Sigmoid colon (tissue), 7 donors: ENCODE data around the gene AMOTL2. TPM values are rescaled to one million over a fixed set of nuclear protein-coding genes. Genes with fewer than 3 reads are reported as not detected.
A peak's percentile ranks its signal among the peaks of the same experiment; 100 is the strongest.

Experiments used
- DNase-seq: peaks from one replicate; pipeline ENCODE4 v3.0.0-alpha.2; 2019
- H3K27ac ChIP-seq, 4 donors: fragments of 200-600 bp; sonication (generic); one replicate each; pipeline ENCODE4 v1.5.1; 2016 to 2019; ENCODE audit warnings: mild to moderate bottlenecking in 1 of 4
- H3K27me3 ChIP-seq, 3 donors: fragments of 200-600 bp; sonication (generic); one replicate each; pipeline ENCODE4 v1.5.1; 2019; ENCODE audit warnings: mild to moderate bottlenecking in 1 of 3
- H3K36me3 ChIP-seq, 4 donors: fragments of 200-600 bp; sonication (generic); one replicate each; pipeline ENCODE4 v1.5.1; 2016 to 2019
- H3K4me1 ChIP-seq, 4 donors: fragments of 200-600 bp; sonication (generic); one replicate each; pipeline ENCODE4 v1.5.1; 2017 to 2019
- H3K4me3 ChIP-seq, 4 donors: fragments of 200-600 bp; sonication (generic); one replicate each; pipeline ENCODE4 v1.5.1; 2017 to 2019; ENCODE audit warnings: mild to moderate bottlenecking in 2 of 4, moderate library complexity in 1 of 4
- H3K9me3 ChIP-seq, 4 donors: fragments of 200-600 bp in 3 of 4; sonication (generic) in 3 of 4; one replicate each; pipeline versions ENCODE4 v1.5.1 to v1.6.1; 2013 to 2019
- EP300 ChIP-seq, 4 donors: sonication (generic); formaldehyde crosslinking; IDR thresholded peaks; one replicate each; pipeline ENCODE4 v1.6.1; 2017; ENCODE audit warnings: antibody characterized with exemption in 4 of 4
- POLR2A ChIP-seq, 2 donors: fragments of 450-650 bp; IDR thresholded peaks; one replicate each; pipeline ENCODE4 v1.6.1; 2016; ENCODE audit warnings: antibody characterized with exemption in 2 of 2, mild to moderate bottlenecking in 2 of 2, moderate library complexity in 2 of 2
- POLR2AphosphoS5 ChIP-seq, 4 donors: sonication (generic); formaldehyde crosslinking; IDR thresholded peaks; one replicate each; pipeline ENCODE4 v1.6.1; 2017; ENCODE audit warnings: antibody characterized with exemption in 4 of 4
- WGBS, 2 donors: extraction: QIAGEN DNeasy Blood & Tissue Kit; methylation state at CpG; one replicate each; pipeline ENCODE4 v1.1.7; 2013; 5-methylcytosine and 5-hydroxymethylcytosine counted together
- intact Hi-C: fragments of 100-400 bp; cut with DNase I; formaldehyde crosslinking; loops from one replicate; pipeline ENCODE4 v1.15.1; 2023
- polyA plus RNA-seq, 3 donors: library from polyadenylated mRNA; stranded (reverse); fragments of 200-250 nt; gene quantifications; one replicate each; pipeline ENCODE4 v1.2.3, GENCODE V29; 2013
- total RNA-seq, 4 donors: library from RNA; depleted of rRNA; stranded (reverse); fragments of >200 nt; gene quantifications; one replicate each; pipeline ENCODE4 v1.1.0, GENCODE V29; 2016
- TF ChIP-seq, protein P1 (sequence below), 4 experiments: fragments of 450-650 bp in 3 of 4; fragments of 200-600 bp in 1 of 4; IDR thresholded peaks; one replicate each; pipeline ENCODE4 v1.5.1; 2016 to 2019; ENCODE audit warnings: antibody characterized with exemption in 4 of 4, mild to moderate bottlenecking in 3 of 4, moderate library complexity in 2 of 4
- donor health status: healthy with polysubstance abuse.
- donor health status: Bipolar disorder and iron deficiency.
- donor health status: healthy.

The AMOTL2 gene
- total and polyA plus RNA-seq, 7 donors = 1.6 to 112 (median 43.5) TPM

DNA sequence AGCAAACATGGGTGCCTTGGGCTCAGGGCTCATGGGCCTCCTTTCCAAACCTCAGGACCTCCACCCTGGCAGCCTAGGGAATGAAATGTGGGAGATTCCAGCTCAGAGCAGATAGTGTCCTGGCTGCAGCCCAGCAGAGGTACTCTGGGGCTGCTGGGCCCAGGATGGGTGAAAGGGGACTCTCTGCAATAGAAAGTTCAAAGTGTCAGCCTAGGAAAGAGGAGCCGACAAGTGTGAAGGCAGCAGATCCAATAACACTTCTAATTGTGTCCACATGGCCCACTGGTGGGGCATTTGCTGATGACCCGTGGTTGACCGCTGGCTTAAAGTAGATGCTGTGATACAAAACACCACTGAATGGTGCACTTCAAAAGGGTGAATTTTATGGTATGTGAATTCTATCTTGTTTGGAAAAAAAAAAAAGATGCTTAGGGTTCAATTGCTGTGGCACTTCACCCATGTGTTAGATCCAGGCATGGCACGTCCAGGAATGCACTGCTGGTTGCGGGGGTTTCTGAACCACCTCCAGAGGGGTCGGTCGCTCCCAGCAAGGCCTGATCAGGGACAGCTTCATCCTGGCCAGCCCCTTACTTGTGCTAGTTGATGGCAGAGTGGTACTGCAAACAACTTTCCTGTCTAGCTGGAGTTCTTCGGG lies 20.9 kb downstream of the AMOTL2 start:
- intact Hi-C loops = no loop called here
- Histone ChIP-seq H3K36me3 (peaks cover under 1 to 45% (median 16%) of the 10 kb centered on the region in 4 donors), H3K4me3 (no peak overlapping the region), H3K4me1 (peaks cover 0 to 89% (median 73%) of the 10 kb centered on the region in 4 donors), H3K9me3 (no peaks in the 10 kb centered on the region), H3K27me3 (no peaks in the 10 kb centered on the region), H3K27ac (peak overlapping the region; percentile 49 to 100 (median 84))
- 36 to 78% methylated on average over 8 of the region's 8 CpGs for WGBS, 2 donors
- TF ChIP-seq, protein P1, sequence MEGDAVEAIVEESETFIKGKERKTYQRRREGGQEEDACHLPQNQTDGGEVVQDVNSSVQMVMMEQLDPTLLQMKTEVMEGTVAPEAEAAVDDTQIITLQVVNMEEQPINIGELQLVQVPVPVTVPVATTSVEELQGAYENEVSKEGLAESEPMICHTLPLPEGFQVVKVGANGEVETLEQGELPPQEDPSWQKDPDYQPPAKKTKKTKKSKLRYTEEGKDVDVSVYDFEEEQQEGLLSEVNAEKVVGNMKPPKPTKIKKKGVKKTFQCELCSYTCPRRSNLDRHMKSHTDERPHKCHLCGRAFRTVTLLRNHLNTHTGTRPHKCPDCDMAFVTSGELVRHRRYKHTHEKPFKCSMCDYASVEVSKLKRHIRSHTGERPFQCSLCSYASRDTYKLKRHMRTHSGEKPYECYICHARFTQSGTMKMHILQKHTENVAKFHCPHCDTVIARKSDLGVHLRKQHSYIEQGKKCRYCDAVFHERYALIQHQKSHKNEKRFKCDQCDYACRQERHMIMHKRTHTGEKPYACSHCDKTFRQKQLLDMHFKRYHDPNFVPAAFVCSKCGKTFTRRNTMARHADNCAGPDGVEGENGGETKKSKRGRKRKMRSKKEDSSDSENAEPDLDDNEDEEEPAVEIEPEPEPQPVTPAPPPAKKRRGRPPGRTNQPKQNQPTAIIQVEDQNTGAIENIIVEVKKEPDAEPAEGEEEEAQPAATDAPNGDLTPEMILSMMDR (IDR thresholded peaks at IDR 0.05) = no peak
- TF ChIP-seq EP300 (IDR thresholded peaks at IDR 0.05) (no peak), POLR2A (IDR thresholded peaks at IDR 0.05) (no peak), POLR2AphosphoS5 (IDR thresholded peaks at IDR 0.05) (no peak)
- DNase-seq = peak; percentile 62

DNA sequence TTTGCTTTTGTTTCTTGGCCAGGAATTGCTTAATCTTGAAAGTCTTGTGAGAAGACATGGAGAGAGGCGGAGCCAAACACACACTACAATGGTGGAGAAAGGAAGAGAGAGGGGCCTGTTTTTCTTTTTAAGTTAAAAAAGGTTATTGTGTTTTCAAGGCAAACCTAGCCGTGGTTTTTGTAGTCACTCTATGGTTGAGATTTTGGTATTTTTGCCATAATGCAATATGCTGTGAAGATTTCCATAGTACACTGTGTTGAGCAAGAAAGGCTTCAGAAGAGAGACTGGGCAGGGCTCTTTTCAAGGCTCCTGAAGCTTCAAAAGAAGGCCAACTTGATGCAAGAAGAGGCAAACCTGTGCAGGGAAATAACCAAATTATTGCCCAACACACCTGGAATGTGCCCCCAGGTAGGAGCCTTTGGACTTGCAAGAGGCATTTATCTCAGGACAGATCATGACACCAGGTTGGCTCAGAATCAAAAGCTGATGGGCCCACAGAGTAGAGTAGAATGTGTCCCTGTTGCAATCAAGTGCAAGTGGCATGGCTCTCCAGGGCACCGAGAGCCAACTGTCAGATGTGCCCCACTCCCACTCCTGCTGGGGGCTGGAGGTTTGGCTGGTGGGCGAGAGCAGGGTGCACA lies 22.1 kb downstream of the AMOTL2 start:
- peak overlapping the region; percentile 52 to 100 (median 84) for H3K27ac ChIP-seq
- no peaks in the 10 kb centered on the region for H3K9me3 ChIP-seq
- peak; percentile 69 for DNase-seq
- H3K4me1 ChIP-seq = peaks cover 0 to 78% (median 62%) of the 10 kb centered on the region in 4 donors
- intact Hi-C loops = no loop called here
- H3K27me3 ChIP-seq = no peaks in the 10 kb centered on the region
- WGBS, 2 donors = 69 to 90% methylated on average over 4 of the region's 4 CpGs
- no peak for TF ChIP-seq POLR2A (IDR thresholded peaks at IDR 0.05)
- no peak for TF ChIP-seq POLR2AphosphoS5 (IDR thresholded peaks at IDR 0.05)
- TF ChIP-seq EP300 (IDR thresholded peaks at IDR 0.05) = no peak
- TF ChIP-seq, protein P1 (IDR thresholded peaks at IDR 0.05) = no peak
- H3K4me3 ChIP-seq = no peak overlapping the region
- peaks cover 0 to 34% (median 14%) of the 10 kb centered on the region in 4 donors for H3K36me3 ChIP-seq

DNA sequence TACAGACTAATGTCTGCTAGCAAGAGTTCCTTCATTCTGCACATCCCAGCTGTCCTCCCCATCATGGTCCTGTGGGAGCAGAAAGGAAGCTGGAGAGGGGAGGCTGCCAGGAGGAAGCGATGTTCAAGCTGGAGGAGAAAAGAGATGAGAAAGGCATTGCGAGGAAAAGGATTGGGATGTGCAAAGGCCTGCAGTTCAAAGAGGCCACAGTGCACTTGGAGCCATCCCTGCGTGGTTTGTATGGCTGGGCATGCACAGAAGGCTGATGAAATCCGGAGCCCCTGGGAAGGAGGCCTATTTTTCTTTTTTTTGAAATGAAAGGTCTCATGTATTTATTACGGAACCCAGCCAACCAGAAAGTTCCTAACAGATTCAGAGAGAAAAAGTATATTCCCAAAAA lies 22.8 kb downstream of the AMOTL2 start:
- Histone ChIP-seq H3K4me3 (no peak overlapping the region), H3K27me3 (no peaks in the 10 kb centered on the region), H3K4me1 (peaks cover 0 to 71% (median 55%) of the 10 kb centered on the region in 4 donors), H3K36me3 (peaks cover 0 to 27% (median 9%) of the 10 kb centered on the region in 4 donors), H3K27ac (peak overlapping the region; percentile 52 to 100 (median 84)), H3K9me3 (no peaks in the 10 kb centered on the region)
- DNase-seq = peak; percentile 85
- peak in 2 of 4 donors; percentile 74 to 80 for TF ChIP-seq POLR2AphosphoS5 (IDR thresholded peaks at IDR 0.05)
- no peak for TF ChIP-seq EP300 (IDR thresholded peaks at IDR 0.05)
- TF ChIP-seq, protein P1 (IDR thresholded peaks at IDR 0.05) = no peak
- TF ChIP-seq POLR2A (IDR thresholded peaks at IDR 0.05) = no peak
- 86 to 89% methylated on average over 5 of the region's 5 CpGs for WGBS, 2 donors
- intact Hi-C loops = no loop called here

DNA sequence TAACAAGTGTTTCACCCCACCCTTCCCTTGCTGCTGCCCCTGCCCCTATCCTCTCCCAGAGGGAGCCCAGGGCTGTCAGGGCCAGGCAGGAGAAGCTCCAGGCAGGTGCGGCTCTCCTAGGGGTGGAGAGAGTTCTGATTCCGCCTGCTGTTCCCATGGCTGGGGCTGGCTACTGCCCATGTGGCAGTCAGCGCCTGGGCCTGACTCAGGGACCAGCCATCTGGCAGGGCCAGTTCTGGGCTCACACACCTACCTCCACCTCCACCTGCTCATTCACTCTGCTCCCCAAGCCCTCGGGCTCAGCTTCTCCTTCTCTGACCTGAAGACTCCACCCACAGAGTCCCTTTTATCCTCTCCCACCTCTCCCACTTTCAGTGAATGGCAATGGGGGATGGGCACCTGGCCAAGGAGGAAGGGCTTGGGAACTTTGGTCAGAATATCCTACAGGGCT lies 23.4 kb downstream of the AMOTL2 start:
- no peaks in the 10 kb centered on the region for H3K9me3 ChIP-seq
- intact Hi-C loops = no loop called here
- H3K27me3 ChIP-seq = no peaks in the 10 kb centered on the region
- peak overlapping the region; percentile 52 to 100 (median 84) for H3K27ac ChIP-seq
- peak; percentile 62 for DNase-seq
- 30 to 78% methylated on average over 4 of the region's 4 CpGs for WGBS, 2 donors
- H3K36me3 ChIP-seq = peaks cover 0 to 22% (median 6%) of the 10 kb centered on the region in 4 donors
- no peak overlapping the region for H3K4me3 ChIP-seq
- TF ChIP-seq POLR2A (IDR thresholded peaks at IDR 0.05) (no peak), EP300 (IDR thresholded peaks at IDR 0.05) (no peak), POLR2AphosphoS5 (IDR thresholded peaks at IDR 0.05) (no peak)
- TF ChIP-seq, protein P1 (IDR thresholded peaks at IDR 0.05) = no peak
- peaks cover 0 to 66% (median 50%) of the 10 kb centered on the region in 4 donors for H3K4me1 ChIP-seq
